Natural killer cell treated with Interleukin-12 subunit alpha and Interleukin-12 subunit beta and Interleukin-15 and Interleukin-18, amount 100 ng/mL, for 72 hours (primary cell): ENCODE results near the gene SERPINB6. TPM values are rescaled to one million over a fixed set of nuclear protein-coding genes. Genes with fewer than 3 reads are reported as not detected.
"Not testable (repeated sequence)": the region's sequence is repeated elsewhere in the genome, so short reads cannot be mapped to it uniquely, and the experiment has no call there.

ENCODE experiments used
- ATAC-seq, 2 donors: fragments of 150-1000 bp; cut with Tn5 transposase in 1 of 2; sonication (Bioruptor Pico), chemical (Tn5 transposase) in 1 of 2; 2 replicates each; pipeline ENCODE4 v1.10.0; 2021
- DNase-seq: peaks from one replicate; pipeline ENCODE4 v3.0.0; 2022; ENCODE audit warnings: low spot score
- H3K27ac Mint-ChIP-seq, 2 donors: 1 replicate in 1 of 2; 2 replicates in 1 of 2; pipeline ENCODE4 v1.8.0; 2022; ENCODE audit warnings: mixed read lengths in 2 of 2, mild to moderate bottlenecking in 1 of 2, moderate library complexity in 1 of 2
- H3K27me3 Mint-ChIP-seq, 2 donors: 1 replicate in 1 of 2; 2 replicates in 1 of 2; pipeline ENCODE4 v1.8.0; 2022; ENCODE audit warnings: mixed read lengths in 2 of 2
- H3K36me3 Mint-ChIP-seq: one replicate; pipeline ENCODE4 v1.8.0; 2022; ENCODE audit warnings: mixed read lengths
- H3K4me1 Mint-ChIP-seq, 2 donors: 1 replicate in 1 of 2; 2 replicates in 1 of 2; pipeline ENCODE4 v1.8.0; 2022; ENCODE audit warnings: low read depth in 2 of 2, mixed read lengths in 2 of 2, mild to moderate bottlenecking in 1 of 2
- H3K4me3 Mint-ChIP-seq: one replicate; pipeline ENCODE4 v1.8.0; 2022; ENCODE audit warnings: mixed read lengths
- H3K9me3 Mint-ChIP-seq: 2 replicates; pipeline ENCODE4 v1.8.0; 2022; ENCODE audit warnings: mixed read lengths
- total RNA-seq, 2 donors: library from RNA; stranded (reverse); gene quantifications; one replicate each; pipeline ENCODE4 v1.2.3, GENCODE V29; 2022

Gene SERPINB6
- total RNA-seq, 2 donors from 2014 or later, result 158 to 170 TPM

GRCh38 chr6:2952557-2953095 lies 18.7 kb downstream of the SERPINB6 start:
- H3K4me1 Mint-ChIP-seq, result peaks cover 21% of the 10 kb centered on the region in 2 donors
- peaks cover 15% of the 10 kb centered on the region for H3K36me3 Mint-ChIP-seq
- DNase-seq (no peak), ATAC-seq (peak; percentile 82 to 84)
- H3K4me3 Mint-ChIP-seq, result peak overlapping the region; percentile 58
- H3K9me3 Mint-ChIP-seq, result no peaks in the 10 kb centered on the region
- H3K27ac Mint-ChIP-seq, result peak overlapping the region; percentile 66 to 93
- H3K27me3 Mint-ChIP-seq, result no peaks in the 10 kb centered on the region

GRCh38 chr6:2951728-2952127 lies 19.6 kb downstream of the SERPINB6 start:
- H3K27ac Mint-ChIP-seq, result peak overlapping the region; percentile 66 to 93
- H3K4me1 Mint-ChIP-seq, result peaks cover 23 to 24% of the 10 kb centered on the region in 2 donors
- DNase-seq (no peak), ATAC-seq (peak in 1 of 2 donors; percentile 41)
- peak overlapping the region; percentile 48 for H3K4me3 Mint-ChIP-seq
- peaks cover 15% of the 10 kb centered on the region for H3K36me3 Mint-ChIP-seq
- no peaks in the 10 kb centered on the region for H3K9me3 Mint-ChIP-seq
- no peaks in the 10 kb centered on the region for H3K27me3 Mint-ChIP-seq

GRCh38 chr6:2950713-2951112 lies 20.7 kb downstream of the SERPINB6 start:
- no peak for DNase-seq
- Mint-ChIP-seq H3K4me1 (peaks cover 23 to 30% of the 10 kb centered on the region in 2 donors), H3K36me3 (peaks cover 15% of the 10 kb centered on the region), H3K27ac (no peak overlapping the region), H3K9me3 (no peaks in the 10 kb centered on the region), H3K4me3 (no peak overlapping the region), H3K27me3 (no peaks in the 10 kb centered on the region)
- ATAC-seq, result no peak

- no peak overlapping the region for H3K4me3 Mint-ChIP-seq
Measured at GRCh38 chr6:2949536-2950083, 21.8 kb downstream of the SERPINB6 start.

GRCh38 chr6:2949121-2949520 lies 22.2 kb downstream of the SERPINB6 start:
- Mint-ChIP-seq H3K27me3 (no peaks in the 10 kb centered on the region), H3K27ac (no peak overlapping the region), H3K4me1 (peaks cover 34 to 39% of the 10 kb centered on the region in 2 donors), H3K36me3 (peaks cover 15% of the 10 kb centered on the region), H3K4me3 (no peak overlapping the region), H3K9me3 (no peaks in the 10 kb centered on the region)
- DNase-seq (no peak), ATAC-seq (no peak)

More at GRCh38 chr6:2949536-2950083, 21.8 kb downstream of the SERPINB6 start:
- no peaks in the 10 kb centered on the region for H3K9me3 Mint-ChIP-seq
- ATAC-seq (no peak), DNase-seq (no peak)
- H3K27ac Mint-ChIP-seq, result peak overlapping the region in 1 of 2 donors; percentile 3
- H3K4me1 Mint-ChIP-seq, result peaks cover 30 to 37% of the 10 kb centered on the region in 2 donors
- H3K27me3 Mint-ChIP-seq, result no peaks in the 10 kb centered on the region
- peaks cover 15% of the 10 kb centered on the region for H3K36me3 Mint-ChIP-seq

- H3K27me3 Mint-ChIP-seq, result no peaks in the 10 kb centered on the region
- no peaks in the 10 kb centered on the region for H3K9me3 Mint-ChIP-seq
- H3K36me3 Mint-ChIP-seq, result peaks cover 15% of the 10 kb centered on the region
- ATAC-seq, result no peak
- no peak overlapping the region for H3K27ac Mint-ChIP-seq
- H3K4me1 Mint-ChIP-seq, result peaks cover 35 to 41% of the 10 kb centered on the region in 2 donors
- H3K4me3 Mint-ChIP-seq, result no peak overlapping the region
- DNase-seq, result no peak
Measured at GRCh38 chr6:2948228-2949025, 22.9 kb downstream of the SERPINB6 start.

- H3K4me1 Mint-ChIP-seq, result peaks cover 38 to 49% of the 10 kb centered on the region in 2 donors
- ATAC-seq, result no peak
- H3K9me3 Mint-ChIP-seq, result peaks cover 3% of the 10 kb centered on the region
- H3K27ac Mint-ChIP-seq, result peak overlapping the region in 1 of 2 donors; percentile 58
- H3K36me3 Mint-ChIP-seq, result peaks cover 16% of the 10 kb centered on the region
- no peak overlapping the region for H3K4me3 Mint-ChIP-seq
- no peaks in the 10 kb centered on the region for H3K27me3 Mint-ChIP-seq
- DNase-seq, result no peak
Measured at GRCh38 chr6:2947445-2947844, 23.9 kb downstream of the SERPINB6 start.

GRCh38 chr6:2945153-2945452 lies 26.3 kb downstream of the SERPINB6 start:
- Mint-ChIP-seq H3K27ac (peak overlapping the region; percentile 5 to 34), H3K4me3 (no peak overlapping the region), H3K27me3 (no peaks in the 10 kb centered on the region), H3K9me3 (peaks cover 6% of the 10 kb centered on the region), H3K4me1 (peaks cover 44 to 56% of the 10 kb centered on the region in 2 donors), H3K36me3 (peaks cover 26% of the 10 kb centered on the region)
- ATAC-seq (no peak), DNase-seq (no peak)

- DNase-seq (no peak), ATAC-seq (no peak)
- Mint-ChIP-seq H3K4me1 (peaks cover 48 to 55% of the 10 kb centered on the region in 2 donors), H3K27me3 (no peaks in the 10 kb centered on the region), H3K9me3 (peaks cover 6% of the 10 kb centered on the region), H3K27ac (peak overlapping the region; percentile 5 to 34), H3K4me3 (peak overlapping the region; percentile 51), H3K36me3 (peaks cover 24% of the 10 kb centered on the region)
Measured at GRCh38 chr6:2944405-2945152, 26.8 kb downstream of the SERPINB6 start.

- Mint-ChIP-seq H3K36me3 (peaks cover 21% of the 10 kb centered on the region), H3K27me3 (no peaks in the 10 kb centered on the region), H3K4me1 (peaks cover 50 to 58% of the 10 kb centered on the region in 2 donors), H3K9me3 (peaks cover 6% of the 10 kb centered on the region), H3K27ac (peak overlapping the region; percentile 93 to 99), H3K4me3 (peak overlapping the region; percentile 77)
- DNase-seq (no peak), ATAC-seq (no peak)
Measured at GRCh38 chr6:2943564-2943955, 27.8 kb downstream of the SERPINB6 start.

- ATAC-seq (no peak), DNase-seq (no peak)
- H3K9me3 Mint-ChIP-seq, result peaks cover 6% of the 10 kb centered on the region
- peak overlapping the region; percentile 93 to 99 for H3K27ac Mint-ChIP-seq
- peak overlapping the region; percentile 77 for H3K4me3 Mint-ChIP-seq
- no peaks in the 10 kb centered on the region for H3K27me3 Mint-ChIP-seq
- H3K4me1 Mint-ChIP-seq, result peaks cover 55 to 60% of the 10 kb centered on the region in 2 donors
- peaks cover 22% of the 10 kb centered on the region for H3K36me3 Mint-ChIP-seq
Measured at GRCh38 chr6:2942914-2943563, 28.3 kb downstream of the SERPINB6 start.

- Mint-ChIP-seq H3K36me3 (peaks cover 28% of the 10 kb centered on the region), H3K4me1 (peaks cover 58 to 59% of the 10 kb centered on the region in 2 donors), H3K4me3 (peak overlapping the region; percentile 70), H3K27ac (peak overlapping the region; percentile 93 to 99)
- ATAC-seq, H3K27me3 Mint-ChIP-seq, H3K9me3 Mint-ChIP-seq, DNase-seq: not testable (repeated sequence)
Measured at GRCh38 chr6:2942116-2942515, 29.3 kb downstream of the SERPINB6 start.

GRCh38 chr6:2940851-2941250 lies 30.5 kb downstream of the SERPINB6 start:
- no peak for ATAC-seq
- Mint-ChIP-seq H3K9me3 (peaks cover 14% of the 10 kb centered on the region), H3K4me3 (peak overlapping the region; percentile 70), H3K4me1 (peaks cover 64 to 69% of the 10 kb centered on the region in 2 donors), H3K27me3 (no peaks in the 10 kb centered on the region), H3K27ac (peak overlapping the region; percentile 93 to 99), H3K36me3 (peaks cover 38% of the 10 kb centered on the region)
- DNase-seq, result no peak
